NCI-H345 treated with DMSO at 0.1 percent for 48 hours (cell line): Measurements from ENCODE around the gene LGALS12.

Experiments used
- DNase-seq: peaks from one replicate; lab custom pipeline; 2025; ENCODE audit not compliant: unreplicated experiment; lab: John Stamatoyannopoulos, UW

LGALS12 gene

GRCh38 chr11:63560506-63561180 is 54.8 kb downstream of the LGALS12 start:
- DNase-seq: no peak

GRCh38 chr11:63563201-63564055 is 57.5 kb downstream of the LGALS12 start, which contains the start of gene PLAAT2:
PLAAT2 (minus strand) TSS chr11:63563379; CDS start chr11:63563324, 55 bp downstream.
- DNase-seq: no peak

- DNase-seq: no peak
Observed at GRCh38 chr11:63564056-63564774, 58.3 kb downstream of the LGALS12 start.

GRCh38 chr11:63564784-63565350 is 59.0 kb downstream of the LGALS12 start:
- no peak for DNase-seq
